K562 (cell line): ENCODE measurements around the gene PRKCB. TPM values are rescaled to one million over a fixed set of nuclear protein-coding genes. Genes with fewer than 3 reads are reported as not detected.
A peak's percentile ranks its signal among the peaks of the same experiment; 100 is the strongest.

Source experiments
- ATAC-seq: fragments of 200-7000 bp; cut with Tn5 transposase; 3 replicates; pipeline ENCODE4 v1.9.1; 2020; ENCODE audit warnings: moderate library complexity
- BruUV-seq: library from RNA; stranded (reverse); fragments of 400-500 nt; replicated peaks from 2 replicates; lab custom pipeline; 2021; lab: Mats Ljungman, UMichigan
- CTCF ChIA-PET: fragments of 300-600 bp; formaldehyde crosslinking; extraction: SDS; loops from one replicate; lab custom pipeline; 2021; ENCODE audit warnings: low intra/inter-chr PET ratio; lab: Yijun Ruan, JAX
- POLR2A ChIA-PET: fragments of 300-600, 350-650 bp; sonication (Branson Sonifier 250); formaldehyde crosslinking; extraction: SDS; loops from one replicate; lab custom pipeline; 2021; ENCODE audit warnings: antibody characterized with exemption, inconsistent platforms; lab: Yijun Ruan, JAX
- DNase-seq, 4 experiments: peaks; one replicate each; pipeline versions ENCODE4 v3.0.0 to v3.0.0-alpha.2; 2011 to 2018; ENCODE audit warnings: low spot score in 3 of 4, mixed read lengths in 3 of 4; ENCODE audit errors: extremely low read depth in 1 of 4
- FAIRE-seq: peaks from 2 replicates; lab custom pipeline; 2011; peaks lifted over from hg19 to GRCh38; lab: Jason Lieb, UNC
- H2AFZ ChIP-seq: 2 replicates; pipeline ENCODE4 v1.6.0; 2011; ENCODE audit warnings: low read depth, low read length, control low read depth, inconsistent platforms
- H3K27ac ChIP-seq: fragments of 200-600 bp; 3 replicates; pipeline ENCODE4 v1.8.0; 2011; ENCODE audit warnings: low read depth, mild to moderate bottlenecking, control low read depth, inconsistent platforms, low read length, moderate library complexity, mixed read lengths; ENCODE audit errors: extremely low read depth
- H3K27me3 ChIP-seq, 2 experiments: fragments of 300-600 bp in 1 of 2; 2 replicates in 1 of 2; 3 replicates in 1 of 2; pipeline versions ENCODE4 v1.6.0 to v1.8.0; 2011; ENCODE audit warnings: inconsistent platforms in 2 of 2, low read length in 2 of 2, mild to moderate bottlenecking in 1 of 2, mixed read lengths in 1 of 2, moderate library complexity in 1 of 2; ENCODE audit not compliant: control insufficient read depth in 2 of 2, insufficient read depth in 2 of 2
- H3K36me3 ChIP-seq: fragments of 300-600 bp; 3 replicates; pipeline ENCODE4 v1.8.0; 2011; ENCODE audit warnings: mild to moderate bottlenecking, low read length, inconsistent platforms; ENCODE audit not compliant: control insufficient read depth, insufficient read depth
- H3K4me1 ChIP-seq, 2 experiments: fragments of 200-600 bp in 1 of 2; replicated peaks in 1 of 2; 2 replicates in 1 of 2; 3 replicates in 1 of 2; pipeline versions ENCODE4 v1.5.1 to v1.8.0; 2011; ENCODE audit warnings: inconsistent platforms in 2 of 2, low read length in 2 of 2, mild to moderate bottlenecking in 1 of 2, mixed read lengths in 1 of 2, moderate library complexity in 1 of 2; ENCODE audit not compliant: control insufficient read depth in 2 of 2, insufficient read depth in 2 of 2
- H3K4me2 ChIP-seq: 2 replicates; pipeline ENCODE4 v1.6.1; 2011; ENCODE audit warnings: low read length, control low read depth, inconsistent platforms, mixed read lengths; ENCODE audit not compliant: insufficient read depth
- H3K4me3 ChIP-seq: fragments of 200-600 bp; sonication (generic), shearing (Covaris generic); 2 replicates; pipeline ENCODE4 v1.5.1; 2016; ENCODE audit warnings: control low read depth, inconsistent platforms
- H3K79me2 ChIP-seq: fragments of 200-600 bp; 3 replicates; pipeline ENCODE4 v1.8.0; 2011; ENCODE audit warnings: low read length, inconsistent platforms; ENCODE audit not compliant: control insufficient read depth, insufficient read depth
- H3K9ac ChIP-seq, 2 experiments: 2 replicates each; pipeline versions ENCODE4 v1.6.0 to v1.6.1; 2011; ENCODE audit warnings: low read depth in 2 of 2, low read length in 2 of 2, control low read depth in 1 of 2, inconsistent platforms in 1 of 2, mild to moderate bottlenecking in 1 of 2, mixed read lengths in 1 of 2; ENCODE audit not compliant: insufficient read depth in 1 of 2
- H3K9me1 ChIP-seq: one replicate; pipeline ENCODE4 v1.6.0; 2011; ENCODE audit warnings: inconsistent platforms, mild to moderate bottlenecking, low read length, moderate library complexity; ENCODE audit not compliant: control insufficient read depth, insufficient read depth
- H3K9me3 ChIP-seq: replicated peaks from 2 replicates; pipeline ENCODE4 v1.5.1; 2011; ENCODE audit warnings: low read depth, low read length, inconsistent platforms; ENCODE audit not compliant: control insufficient read depth, insufficient read depth
- H4K20me1 ChIP-seq: replicated peaks from 2 replicates; pipeline ENCODE4 v1.6.1; 2011; ENCODE audit warnings: low read length, inconsistent platforms, mixed read lengths; ENCODE audit not compliant: control insufficient read depth, insufficient read depth
- ARHGAP35 ChIP-seq: fragments of 450-650 bp; IDR thresholded peaks from 2 replicates; pipeline ENCODE4 v1.6.1; 2018; ENCODE audit not compliant: partially characterized antibody
- BCOR ChIP-seq: fragments of 450-650 bp; IDR thresholded peaks from 2 replicates; pipeline ENCODE4 v1.6.1; 2016
- CAMTA2 ChIP-seq: fragments of 250-450 bp; sonication (Bioruptor Pico); conservative IDR thresholded peaks from 2 replicates; pipeline ENCODE4 v1.5.1; 2022
- GTF2E2 ChIP-seq: fragments of 200-800 bp; sonication (Bioruptor generic); IDR thresholded peaks from 2 replicates; pipeline ENCODE4 v1.6.1; 2016; ENCODE audit warnings: missing genetic modification characterization, missing compliant biosample characterization
- RB1 ChIP-seq: fragments of 450-650 bp; IDR thresholded peaks from 2 replicates; pipeline ENCODE4 v1.6.1; 2017; ENCODE audit warnings: low read depth, mild to moderate bottlenecking
- RBM34 ChIP-seq: fragments of 200-400 bp; formaldehyde crosslinking; IDR thresholded peaks from 2 replicates; pipeline ENCODE4 v1.6.1; 2018; ENCODE audit warnings: low read length, borderline replicate concordance; ENCODE audit not compliant: insufficient read depth
- ZNF79 ChIP-seq: fragments of 250-450 bp; sonication (Bioruptor Pico); IDR thresholded peaks from 2 replicates; pipeline ENCODE4 v1.4.0; 2020; ENCODE audit warnings: low read depth, mild to moderate bottlenecking, moderate library complexity
- WGBS: fragments of 100-300 bp; shearing (Covaris generic); methylation state at CpG from one replicate; pipeline ENCODE4 v1.1.6; 2016; ENCODE audit warnings: low coverage, mixed read lengths; ENCODE audit not compliant: insufficient coverage; ENCODE audit errors: missing lambda C conversion rate; 5-methylcytosine and 5-hydroxymethylcytosine counted together
- in situ Hi-C: fragments of 300-500 bp; cut with MboI; formaldehyde crosslinking; loops from 4 replicates; pipeline ENCODE4 v1.15.0; 2018; ENCODE audit warnings: inconsistent platforms, mixed read lengths
- intact Hi-C: fragments of 100-400 bp; cut with micrococcal nuclease; formaldehyde crosslinking; loops from 2 replicates; pipeline ENCODE4 v1.14.2; 2022
- polyA plus RNA-seq, 8 experiments: library from polyadenylated mRNA; depleted of rRNA in 4 of 8; stranded (reverse) in 5 of 8; unstranded in 3 of 8; fragments of >200 nt; fragmentation: Nextera tagmentation in 2 of 8; fragmentation: Illumina TruSeq in 1 of 8; extraction: Ambion mirVana in 2 of 8; extraction: Trizol in 1 of 8; gene quantifications; 2 replicates each; pipeline versions ENCODE4 v1.2.1 to v1.2.3, GENCODE V29; 2011 to 2014; ENCODE audit warnings: inconsistent platforms in 1 of 8, missing spikeins in 1 of 8
- total RNA-seq, 7 experiments: library from RNA; depleted of rRNA in 6 of 7; stranded (reverse); fragments of >200 nt in 6 of 7; fragmentation: Illumina TruSeq in 2 of 7; extraction: Trizol in 2 of 7; gene quantifications; 2 replicates each; pipeline versions ENCODE4 v1.2.1 to v1.2.3, GENCODE V29; 2011 to 2021; ENCODE audit warnings: low replicate concordance in 1 of 7
- TF ChIP-seq, protein P1 (sequence below): IDR thresholded peaks from 2 replicates; pipeline ENCODE4 v1.6.1; 2016; ENCODE audit warnings: missing genetic modification characterization, missing compliant biosample characterization
- TF ChIP-seq, protein P2 (sequence below), 2 experiments: fragments of 150-350 bp in 1 of 2; IDR thresholded peaks; 2 replicates each; pipeline ENCODE4 v1.6.1; 2012 to 2016; ENCODE audit warnings: low read depth in 2 of 2, low read length in 2 of 2, mild to moderate bottlenecking in 1 of 2, moderate library complexity in 1 of 2
- TF ChIP-seq, protein P3 (sequence below): IDR thresholded peaks from 2 replicates; pipeline ENCODE4 v1.6.1; 2014; ENCODE audit warnings: antibody characterized with exemption

Gene PRKCB
- total and polyA plus RNA-seq, 9 of the 15 experiments (the other 6 are each of a cell fraction or from before 2014, with no cell fraction given) = 49.9 to 276 (median 148) TPM

DNA sequence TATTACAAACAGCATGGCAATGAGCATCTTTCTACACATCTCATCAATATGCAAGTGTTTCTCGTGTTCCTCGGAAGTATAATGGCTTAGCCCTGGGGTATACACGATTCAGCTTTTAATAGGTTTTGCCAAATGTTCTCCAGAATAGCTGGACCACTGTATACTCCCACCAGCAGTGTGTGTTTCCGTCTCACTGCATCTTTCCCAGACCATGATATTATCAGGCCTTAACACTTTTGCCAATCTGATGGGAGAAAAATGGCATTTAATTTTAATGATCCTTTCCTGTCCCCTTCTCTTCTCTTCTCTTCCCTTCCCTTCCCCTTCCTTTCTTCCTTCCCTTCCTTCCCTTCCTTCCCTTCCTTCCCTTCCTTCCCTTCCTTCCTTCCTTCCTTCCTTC, 30.8 kb downstream of the PRKCB start:
- Histone ChIP-seq H3K9me3 (no peaks in the 10 kb centered on the region), H3K27ac (no peak overlapping the region), H3K9me1 (no peaks in the 10 kb centered on the region), H3K4me3 (no peak overlapping the region), H3K27me3 (no peaks in the 10 kb centered on the region), H3K4me2 (no peak overlapping the region), H3K79me2 (peaks cover 95% of the 10 kb centered on the region), H3K9ac (no peak overlapping the region), H4K20me1 (peaks cover 13% of the 10 kb centered on the region), H2AFZ (no peak overlapping the region), H3K4me1 (peaks cover 18 to 43% of the 10 kb centered on the region in 2 experiments), H3K36me3 (peaks cover 73% of the 10 kb centered on the region)
- no peak for DNase-seq
- CTCF ChIA-PET = no interaction called here
- intact Hi-C loops (no loop called here), in situ Hi-C loops (no loop called here)
- no TSS peak for BruUV-seq
- POLR2A ChIA-PET = no interaction called here
- 78% methylated on average over 4 of the region's 4 CpGs for WGBS
- ATAC-seq = no peak
- FAIRE-seq = no peak
- TF ChIP-seq, protein P1, sequence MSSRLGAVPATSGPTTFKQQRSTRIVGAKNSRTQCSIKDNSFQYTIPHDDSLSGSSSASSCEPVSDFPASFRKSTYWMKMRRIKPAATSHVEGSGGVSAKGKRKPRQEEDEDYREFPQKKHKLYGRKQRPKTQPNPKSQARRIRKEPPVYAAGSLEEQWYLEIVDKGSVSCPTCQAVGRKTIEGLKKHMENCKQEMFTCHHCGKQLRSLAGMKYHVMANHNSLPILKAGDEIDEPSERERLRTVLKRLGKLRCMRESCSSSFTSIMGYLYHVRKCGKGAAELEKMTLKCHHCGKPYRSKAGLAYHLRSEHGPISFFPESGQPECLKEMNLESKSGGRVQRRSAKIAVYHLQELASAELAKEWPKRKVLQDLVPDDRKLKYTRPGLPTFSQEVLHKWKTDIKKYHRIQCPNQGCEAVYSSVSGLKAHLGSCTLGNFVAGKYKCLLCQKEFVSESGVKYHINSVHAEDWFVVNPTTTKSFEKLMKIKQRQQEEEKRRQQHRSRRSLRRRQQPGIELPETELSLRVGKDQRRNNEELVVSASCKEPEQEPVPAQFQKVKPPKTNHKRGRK (tag) = 0 out of 2 replicates have a peak, but pooled peaks have one; percentile 60
- TF ChIP-seq ARHGAP35 = no peak

DNA sequence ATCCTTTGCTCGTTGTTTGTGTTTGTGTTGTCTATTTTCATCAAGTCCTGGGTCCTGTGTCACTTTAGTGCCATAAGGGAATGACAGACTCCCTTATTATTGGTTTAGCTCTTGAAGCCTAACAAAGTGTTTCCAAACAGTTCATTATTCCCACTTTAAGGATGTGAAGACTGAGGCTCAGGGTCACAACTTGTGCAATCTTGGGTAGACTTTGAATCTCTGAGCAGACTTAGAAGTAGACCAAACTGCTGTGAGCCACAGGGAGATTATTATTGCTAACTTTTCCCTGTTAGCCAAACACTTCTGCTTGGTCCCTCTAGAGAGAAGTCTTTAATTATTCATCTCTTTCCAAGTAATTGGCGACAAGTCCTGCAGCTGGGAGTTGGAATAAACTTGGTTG, 31.8 kb downstream of the PRKCB start:
- H3K27ac ChIP-seq = no peak overlapping the region
- no peaks in the 10 kb centered on the region for H3K27me3 ChIP-seq
- CTCF ChIA-PET = no interaction called here
- POLR2A ChIA-PET = interaction anchor here (1.0 kb wide), 1 partner anchor 8 kb away, joined by 3 read pairs; no protein-coding TSS in a partner anchor
- H3K9ac ChIP-seq = no peak overlapping the region
- no peak overlapping the region for H3K4me2 ChIP-seq
- DNase-seq (no peak), ATAC-seq (no peak), FAIRE-seq (no peak)
- no TSS peak for BruUV-seq
- WGBS = 91% methylated on average over 2 of the region's 2 CpGs
- H3K9me3 ChIP-seq = no peaks in the 10 kb centered on the region
- intact Hi-C loops (no loop called here), in situ Hi-C loops (no loop called here)
- peaks cover 14 to 36% of the 10 kb centered on the region in 2 experiments for H3K4me1 ChIP-seq
- H2AFZ ChIP-seq = no peak overlapping the region
- no peaks in the 10 kb centered on the region for H3K9me1 ChIP-seq
- H3K36me3 ChIP-seq = peaks cover 71% of the 10 kb centered on the region
- H3K79me2 ChIP-seq = peaks cover 95% of the 10 kb centered on the region
- H4K20me1 ChIP-seq = peaks cover 7% of the 10 kb centered on the region
- H3K4me3 ChIP-seq = no peak overlapping the region
- TF ChIP-seq, protein P2, sequence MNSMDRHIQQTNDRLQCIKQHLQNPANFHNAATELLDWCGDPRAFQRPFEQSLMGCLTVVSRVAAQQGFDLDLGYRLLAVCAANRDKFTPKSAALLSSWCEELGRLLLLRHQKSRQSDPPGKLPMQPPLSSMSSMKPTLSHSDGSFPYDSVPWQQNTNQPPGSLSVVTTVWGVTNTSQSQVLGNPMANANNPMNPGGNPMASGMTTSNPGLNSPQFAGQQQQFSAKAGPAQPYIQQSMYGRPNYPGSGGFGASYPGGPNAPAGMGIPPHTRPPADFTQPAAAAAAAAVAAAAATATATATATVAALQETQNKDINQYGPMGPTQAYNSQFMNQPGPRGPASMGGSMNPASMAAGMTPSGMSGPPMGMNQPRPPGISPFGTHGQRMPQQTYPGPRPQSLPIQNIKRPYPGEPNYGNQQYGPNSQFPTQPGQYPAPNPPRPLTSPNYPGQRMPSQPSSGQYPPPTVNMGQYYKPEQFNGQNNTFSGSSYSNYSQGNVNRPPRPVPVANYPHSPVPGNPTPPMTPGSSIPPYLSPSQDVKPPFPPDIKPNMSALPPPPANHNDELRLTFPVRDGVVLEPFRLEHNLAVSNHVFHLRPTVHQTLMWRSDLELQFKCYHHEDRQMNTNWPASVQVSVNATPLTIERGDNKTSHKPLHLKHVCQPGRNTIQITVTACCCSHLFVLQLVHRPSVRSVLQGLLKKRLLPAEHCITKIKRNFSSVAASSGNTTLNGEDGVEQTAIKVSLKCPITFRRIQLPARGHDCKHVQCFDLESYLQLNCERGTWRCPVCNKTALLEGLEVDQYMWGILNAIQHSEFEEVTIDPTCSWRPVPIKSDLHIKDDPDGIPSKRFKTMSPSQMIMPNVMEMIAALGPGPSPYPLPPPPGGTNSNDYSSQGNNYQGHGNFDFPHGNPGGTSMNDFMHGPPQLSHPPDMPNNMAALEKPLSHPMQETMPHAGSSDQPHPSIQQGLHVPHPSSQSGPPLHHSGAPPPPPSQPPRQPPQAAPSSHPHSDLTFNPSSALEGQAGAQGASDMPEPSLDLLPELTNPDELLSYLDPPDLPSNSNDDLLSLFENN (IDR thresholded peaks at IDR 0.05; ENCODE audit: low read depth in 2 of 2, low read length in 2 of 2) = no peak
- TF ChIP-seq BCOR = peak; percentile 92
- TF ChIP-seq GTF2E2 (tag) = no peak
- no peak for TF ChIP-seq CAMTA2 (CRISPR knock-in tag)
- TF ChIP-seq RBM34 = no peak
- no peak for TF ChIP-seq ZNF79 (CRISPR knock-in tag)
- no peak for TF ChIP-seq RB1
- TF ChIP-seq, protein P3, sequence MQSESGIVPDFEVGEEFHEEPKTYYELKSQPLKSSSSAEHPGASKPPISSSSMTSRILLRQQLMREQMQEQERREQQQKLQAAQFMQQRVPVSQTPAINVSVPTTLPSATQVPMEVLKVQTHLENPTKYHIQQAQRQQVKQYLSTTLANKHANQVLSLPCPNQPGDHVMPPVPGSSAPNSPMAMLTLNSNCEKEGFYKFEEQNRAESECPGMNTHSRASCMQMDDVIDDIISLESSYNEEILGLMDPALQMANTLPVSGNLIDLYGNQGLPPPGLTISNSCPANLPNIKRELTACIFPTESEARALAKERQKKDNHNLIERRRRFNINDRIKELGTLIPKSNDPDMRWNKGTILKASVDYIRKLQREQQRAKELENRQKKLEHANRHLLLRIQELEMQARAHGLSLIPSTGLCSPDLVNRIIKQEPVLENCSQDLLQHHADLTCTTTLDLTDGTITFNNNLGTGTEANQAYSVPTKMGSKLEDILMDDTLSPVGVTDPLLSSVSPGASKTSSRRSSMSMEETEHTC = no peak
